CD4-positive, CD25-positive, alpha-beta regulatory T cell (primary cell): ENCODE results near the gene PALMD. TPM values are rescaled to one million over a fixed set of nuclear protein-coding genes. Genes with fewer than 3 reads are reported as not detected.

Experiments used
- ATAC-seq, 2 donors: fragments of 150-1000 bp; cut with Tn5 transposase; one replicate each; pipeline ENCODE4 v1.10.0; 2021; ENCODE audit warnings: low read depth in 2 of 2, moderate number of reproducible peaks in 2 of 2, moderate library complexity in 1 of 2
- DNase-seq, 3 donors: peaks; one replicate each; pipeline versions ENCODE4 v3.0.0 to v3.0.0-alpha.2; 2012 to 2022; ENCODE audit warnings: mixed read lengths in 1 of 3
- H3K27ac ChIP-seq: one replicate; pipeline ENCODE4 v1.7.0; 2013; ENCODE audit warnings: mild to moderate bottlenecking, low read length; ENCODE audit not compliant: insufficient read depth, poor library complexity, severe bottlenecking
- H3K27me3 ChIP-seq: one replicate; pipeline ENCODE4 v1.7.0; 2013; ENCODE audit warnings: low read length; ENCODE audit not compliant: control insufficient read depth, insufficient read depth
- H3K36me3 ChIP-seq: one replicate; pipeline ENCODE4 v1.7.0; 2013; ENCODE audit warnings: mild to moderate bottlenecking, low read length, moderate library complexity; ENCODE audit not compliant: control insufficient read depth, insufficient read depth
- H3K4me1 ChIP-seq: 2 replicates; pipeline ENCODE4 v1.7.0; 2013; ENCODE audit warnings: mild to moderate bottlenecking, low read length; ENCODE audit not compliant: insufficient read depth, control insufficient read depth, poor library complexity, severe bottlenecking
- H3K4me3 ChIP-seq: one replicate; pipeline ENCODE4 v1.7.0; 2013; ENCODE audit warnings: low read depth, mild to moderate bottlenecking, low read length, moderate library complexity
- H3K9me3 ChIP-seq, 2 experiments: 1 replicate in 1 of 2; 2 replicates in 1 of 2; pipeline ENCODE4 v1.7.0; 2013; ENCODE audit warnings: low read length in 2 of 2, mild to moderate bottlenecking in 1 of 2, moderate library complexity in 1 of 2; ENCODE audit not compliant: control insufficient read depth in 2 of 2
- H3K27ac Mint-ChIP-seq, 3 donors: one replicate each; pipeline ENCODE4 v1.8.0; 2020 to 2022; ENCODE audit warnings: mild to moderate bottlenecking in 3 of 3, mixed read lengths in 3 of 3, moderate library complexity in 2 of 3
- H3K27me3 Mint-ChIP-seq: one replicate; pipeline ENCODE4 v1.8.0; 2022; ENCODE audit warnings: mild to moderate bottlenecking, mixed read lengths
- H3K36me3 Mint-ChIP-seq: one replicate; pipeline ENCODE4 v1.8.0; 2020; ENCODE audit warnings: mixed read lengths
- H3K4me1 Mint-ChIP-seq, 4 donors: one replicate each; pipeline ENCODE4 v1.8.0; 2020 to 2022; ENCODE audit warnings: mixed read lengths in 4 of 4, mild to moderate bottlenecking in 1 of 4
- H3K4me3 Mint-ChIP-seq, 4 donors: one replicate each; pipeline ENCODE4 v1.8.0; 2020 to 2022; ENCODE audit warnings: mild to moderate bottlenecking in 4 of 4, mixed read lengths in 4 of 4, moderate library complexity in 3 of 4
- H3K9me3 Mint-ChIP-seq, 7 donors: one replicate each; pipeline ENCODE4 v1.8.0; 2020 to 2022; ENCODE audit warnings: mixed read lengths in 7 of 7, mild to moderate bottlenecking in 3 of 7, moderate library complexity in 2 of 7
- polyA plus RNA-seq, 4 donors: library from polyadenylated mRNA; unstranded; fragments of 300-500 nt; fragmentation: Illumina TruSeq; gene quantifications; one replicate each; pipeline ENCODE4 v1.2.3, GENCODE V29; 2021
- total RNA-seq: library from RNA; stranded (reverse); gene quantifications from one replicate; pipeline ENCODE4 v1.2.3, GENCODE V29; 2022

PALMD gene
- total and polyA plus RNA-seq, 5 donors from 2014 or later = not detected

DNA sequence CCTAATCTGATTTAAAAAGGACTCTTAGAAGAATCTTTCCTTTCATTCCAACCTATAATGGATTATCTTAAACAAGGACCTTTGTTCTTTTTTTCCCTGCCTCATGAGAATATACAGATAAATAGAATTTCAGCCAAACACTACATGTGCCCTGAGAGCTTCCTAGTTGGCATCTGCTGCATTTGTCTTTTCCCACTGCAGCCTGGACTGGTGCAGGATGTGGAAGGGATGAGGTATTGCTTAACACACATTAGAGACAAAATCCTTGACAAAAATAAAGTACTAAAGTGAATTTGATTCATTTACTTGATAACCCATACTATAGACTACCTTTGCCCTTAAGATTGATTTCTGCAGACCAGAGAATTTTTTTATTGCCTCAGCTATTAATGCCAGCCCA is 59.5 kb downstream of the PALMD start:
- Mint-ChIP-seq H3K36me3 (no peaks in the 10 kb centered on the region), H3K27me3 (peaks cover 20% of the 10 kb centered on the region), H3K4me3 (no peak overlapping the region), H3K9me3 (no peaks in the 10 kb centered on the region), H3K27ac (peak overlapping the region in 1 of 3 donors; percentile 27), H3K4me1 (peaks cover 6 to 17% (median 11%) of the 10 kb centered on the region in 4 donors)
- ATAC-seq (no peak), DNase-seq (no peak)
- Histone ChIP-seq H3K36me3 (no peaks in the 10 kb centered on the region), H3K4me3 (no peak overlapping the region), H3K27ac (no peak overlapping the region), H3K27me3 (peaks cover 6% of the 10 kb centered on the region), H3K9me3 (no peaks in the 10 kb centered on the region), H3K4me1 (peaks cover 13% of the 10 kb centered on the region)

DNA sequence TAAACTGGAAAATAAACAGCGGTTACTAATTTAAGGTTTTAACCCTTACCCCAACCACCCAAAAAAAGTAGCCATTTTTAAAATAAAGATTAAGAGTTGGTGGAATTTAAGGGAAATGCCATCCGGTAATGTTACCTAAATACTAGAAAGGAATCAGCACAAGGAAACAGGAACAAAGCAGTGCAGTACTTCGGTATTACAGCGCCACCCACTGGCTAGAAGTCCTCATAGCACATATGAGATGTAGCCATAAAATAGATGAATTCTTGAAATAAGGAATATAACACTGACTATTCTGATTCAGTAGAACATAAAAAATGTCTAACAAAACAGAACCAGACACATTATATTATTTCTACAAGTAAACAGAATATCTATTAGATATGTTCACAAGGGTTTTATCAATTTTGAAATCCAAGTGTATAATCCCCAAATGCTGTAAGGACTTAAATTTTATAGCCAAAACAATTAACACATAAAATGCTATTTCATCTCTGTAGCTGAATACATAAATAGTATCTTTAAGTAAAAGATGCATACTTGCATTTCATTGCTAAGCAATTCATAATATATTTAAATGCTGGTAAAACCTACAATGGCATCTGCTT is 61.7 kb downstream of the PALMD start:
- H3K4me1 ChIP-seq = peaks cover 13% of the 10 kb centered on the region
- no peaks in the 10 kb centered on the region for H3K27me3 ChIP-seq
- H3K36me3 Mint-ChIP-seq = no peaks in the 10 kb centered on the region
- no peaks in the 10 kb centered on the region for H3K9me3 ChIP-seq
- H3K9me3 Mint-ChIP-seq = no peaks in the 10 kb centered on the region
- DNase-seq (peak; percentile 24 to 70 (median 31)), ATAC-seq (peak in 1 of 2 donors; percentile 53)
- no peaks in the 10 kb centered on the region for H3K36me3 ChIP-seq
- H3K4me3 Mint-ChIP-seq = no peak overlapping the region
- H3K4me3 ChIP-seq = no peak overlapping the region
- peaks cover under 1% of the 10 kb centered on the region for H3K27me3 Mint-ChIP-seq
- no peak overlapping the region for H3K27ac ChIP-seq
- no peak overlapping the region for H3K27ac Mint-ChIP-seq
- peaks cover 7 to 17% (median 11%) of the 10 kb centered on the region in 4 donors for H3K4me1 Mint-ChIP-seq

DNA sequence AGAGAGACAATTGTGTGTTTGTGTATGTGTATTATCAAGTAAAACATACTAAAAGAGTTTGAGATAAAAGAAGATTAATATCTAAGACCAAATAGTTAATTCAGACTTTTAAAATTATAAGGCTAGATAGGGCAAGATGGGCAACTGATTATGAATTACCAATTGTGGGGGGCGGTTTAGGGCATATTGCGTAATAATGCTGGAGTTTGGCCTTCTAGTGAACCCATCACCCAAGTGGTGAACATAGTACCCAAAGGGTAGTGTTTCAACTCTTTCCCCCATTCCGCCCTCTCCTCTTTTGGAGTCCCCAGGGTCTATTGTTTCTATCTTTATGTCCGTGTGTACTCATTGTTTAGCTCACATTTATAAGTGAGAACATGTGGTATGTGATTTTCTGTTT is 65.1 kb downstream of the PALMD start:
- DNase-seq (no peak), ATAC-seq (no peak)
- peaks cover under 1% of the 10 kb centered on the region for H3K27me3 ChIP-seq
- no peaks in the 10 kb centered on the region for H3K27me3 Mint-ChIP-seq
- H3K9me3 ChIP-seq = no peaks in the 10 kb centered on the region
- no peak overlapping the region for H3K4me3 Mint-ChIP-seq
- H3K9me3 Mint-ChIP-seq = no peaks in the 10 kb centered on the region
- H3K36me3 ChIP-seq = no peaks in the 10 kb centered on the region
- H3K27ac ChIP-seq = no peak overlapping the region
- H3K27ac Mint-ChIP-seq = no peak overlapping the region
- peaks cover 0 to 3% (median 0%) of the 10 kb centered on the region in 4 donors for H3K4me1 Mint-ChIP-seq
- H3K4me1 ChIP-seq = no peaks in the 10 kb centered on the region
- H3K36me3 Mint-ChIP-seq = peaks cover 11% of the 10 kb centered on the region
- no peak overlapping the region for H3K4me3 ChIP-seq

DNA sequence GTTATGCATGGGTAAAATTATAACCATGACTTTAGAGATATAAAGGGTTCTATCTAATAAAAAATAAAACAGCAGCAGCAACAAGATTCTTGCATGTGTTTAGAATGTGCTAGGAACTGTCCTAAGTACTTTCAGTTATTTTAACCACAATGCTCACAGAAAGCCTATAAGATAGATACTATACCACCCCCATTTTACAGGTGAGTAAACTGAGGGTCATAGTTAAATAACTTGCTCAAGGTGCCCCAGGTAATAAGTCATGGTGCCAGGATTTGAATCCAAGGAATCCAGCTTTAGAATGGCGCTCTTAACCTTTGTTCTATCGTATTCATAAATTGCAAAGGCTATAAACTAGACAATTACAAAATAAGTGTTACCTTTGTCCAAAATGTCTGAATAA is 67.1 kb downstream of the PALMD start:
- DNase-seq (no peak), ATAC-seq (no peak)
- no peak overlapping the region for H3K27ac Mint-ChIP-seq
- no peaks in the 10 kb centered on the region for H3K4me1 ChIP-seq
- no peak overlapping the region for H3K27ac ChIP-seq
- H3K36me3 ChIP-seq = no peaks in the 10 kb centered on the region
- no peak overlapping the region for H3K4me3 ChIP-seq
- no peak overlapping the region for H3K4me3 Mint-ChIP-seq
- H3K27me3 Mint-ChIP-seq = no peaks in the 10 kb centered on the region
- no peaks in the 10 kb centered on the region for H3K9me3 Mint-ChIP-seq
- peaks cover 14% of the 10 kb centered on the region for H3K36me3 Mint-ChIP-seq
- H3K4me1 Mint-ChIP-seq = peaks cover 0 to 3% (median 0%) of the 10 kb centered on the region in 4 donors
- peaks cover 2% of the 10 kb centered on the region for H3K27me3 ChIP-seq
- H3K9me3 ChIP-seq = no peaks in the 10 kb centered on the region

DNA sequence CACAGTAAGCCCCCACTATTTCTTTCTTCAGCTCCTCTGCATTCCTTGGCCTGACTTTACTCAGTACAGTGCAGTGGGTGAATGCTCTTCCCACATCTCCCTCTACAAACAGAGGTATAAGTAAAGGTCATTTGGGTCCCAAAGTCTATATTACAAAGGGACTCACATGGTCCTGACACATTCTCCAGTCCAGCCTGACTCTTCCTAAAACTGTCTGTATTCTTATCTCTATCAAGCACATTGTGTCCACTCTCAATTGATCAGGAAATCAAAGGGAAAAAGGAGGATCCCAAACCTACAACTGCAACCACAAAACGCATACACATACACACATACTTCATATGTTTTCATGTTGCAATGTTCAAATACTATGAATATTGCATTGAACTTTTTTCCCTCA is 71.1 kb downstream of the PALMD start:
- Histone ChIP-seq H3K9me3 (no peaks in the 10 kb centered on the region), H3K27me3 (peaks cover 2% of the 10 kb centered on the region), H3K4me3 (no peak overlapping the region), H3K36me3 (no peaks in the 10 kb centered on the region), H3K27ac (no peak overlapping the region), H3K4me1 (no peaks in the 10 kb centered on the region)
- no peaks in the 10 kb centered on the region for H3K4me1 Mint-ChIP-seq
- no peak for DNase-seq
- H3K27ac Mint-ChIP-seq = no peak overlapping the region
- no peaks in the 10 kb centered on the region for H3K27me3 Mint-ChIP-seq
- no peak overlapping the region for H3K4me3 Mint-ChIP-seq
- ATAC-seq = no peak
- H3K36me3 Mint-ChIP-seq = peaks cover 14% of the 10 kb centered on the region
- no peaks in the 10 kb centered on the region for H3K9me3 Mint-ChIP-seq

DNA sequence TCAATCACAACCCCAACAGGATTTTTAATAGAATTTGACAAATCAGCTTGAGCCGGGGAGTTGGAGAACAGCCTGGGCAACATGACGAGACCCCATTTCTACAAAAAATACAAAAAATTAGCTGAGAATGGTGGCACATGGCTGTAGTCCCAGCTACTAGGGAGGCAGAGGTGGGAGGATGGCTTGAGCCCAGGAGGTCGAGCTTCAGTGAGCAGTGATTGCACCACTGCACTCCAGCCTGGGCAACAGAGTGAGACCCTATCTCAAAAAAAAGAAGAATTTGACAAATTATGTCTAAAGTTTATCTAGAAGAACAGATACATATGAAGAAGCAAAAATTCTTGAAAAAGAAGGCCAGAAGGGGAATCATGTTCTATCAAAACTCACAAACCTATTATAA is 77.3 kb downstream of the PALMD start:
- Histone ChIP-seq H3K27me3 (no peaks in the 10 kb centered on the region), H3K4me3 (no peak overlapping the region), H3K9me3 (no peaks in the 10 kb centered on the region), H3K27ac (no peak overlapping the region), H3K4me1 (no peaks in the 10 kb centered on the region), H3K36me3 (no peaks in the 10 kb centered on the region)
- H3K27me3 Mint-ChIP-seq = peaks cover 4% of the 10 kb centered on the region
- no peaks in the 10 kb centered on the region for H3K36me3 Mint-ChIP-seq
- no peaks in the 10 kb centered on the region for H3K4me1 Mint-ChIP-seq
- H3K27ac Mint-ChIP-seq = peak overlapping the region in 1 of 3 donors; percentile 35
- no peak overlapping the region for H3K4me3 Mint-ChIP-seq
- no peak for ATAC-seq
- no peaks in the 10 kb centered on the region for H3K9me3 Mint-ChIP-seq
- no peak for DNase-seq

DNA sequence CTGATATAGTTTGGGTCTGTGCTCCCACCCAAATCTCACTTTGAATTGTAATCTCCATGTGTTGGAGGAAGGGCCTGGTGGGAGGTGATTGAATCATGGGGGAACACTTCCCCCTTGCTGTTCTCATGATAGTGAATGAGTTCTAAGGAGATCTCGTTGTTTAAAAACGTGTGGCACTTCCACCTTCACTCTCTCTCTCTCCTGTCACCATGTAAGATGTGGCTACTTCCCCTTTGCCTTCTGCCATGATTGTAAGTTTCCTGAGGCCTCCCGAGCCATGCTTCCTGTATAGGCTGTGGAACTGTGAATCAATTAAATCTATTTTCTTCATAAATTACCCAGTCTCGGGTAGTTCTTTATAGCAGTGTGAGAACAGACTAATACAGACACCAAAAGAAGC is 80.1 kb downstream of the PALMD start:
- no peak for DNase-seq
- H3K9me3 Mint-ChIP-seq = no peaks in the 10 kb centered on the region

DNA sequence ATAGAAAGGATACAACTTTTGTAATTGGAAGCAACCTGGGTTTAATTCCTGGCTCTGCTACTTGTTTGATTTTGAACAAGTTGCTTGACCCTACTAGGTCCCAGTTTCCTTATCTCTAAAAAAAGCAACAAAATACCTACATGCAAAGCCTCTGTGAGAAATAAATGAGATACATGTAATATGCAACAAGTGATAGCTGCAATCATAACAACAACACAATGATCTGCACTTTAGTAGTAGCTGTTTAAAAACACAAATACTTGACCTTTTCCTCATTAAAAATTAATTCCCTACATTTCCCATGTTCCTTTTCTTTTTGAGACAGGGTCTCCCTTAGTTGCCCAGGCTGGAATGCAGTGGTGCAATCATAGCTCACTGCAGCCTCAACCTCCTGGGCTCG is 80.5 kb downstream of the PALMD start:
- peaks cover 4% of the 10 kb centered on the region for H3K27me3 Mint-ChIP-seq
- no peak overlapping the region for H3K27ac Mint-ChIP-seq
- Histone ChIP-seq H3K9me3 (no peaks in the 10 kb centered on the region), H3K27ac (no peak overlapping the region), H3K36me3 (no peaks in the 10 kb centered on the region), H3K27me3 (no peaks in the 10 kb centered on the region), H3K4me3 (no peak overlapping the region), H3K4me1 (no peaks in the 10 kb centered on the region)
- no peak overlapping the region for H3K4me3 Mint-ChIP-seq
- no peaks in the 10 kb centered on the region for H3K36me3 Mint-ChIP-seq
- H3K4me1 Mint-ChIP-seq = no peaks in the 10 kb centered on the region
- H3K9me3 Mint-ChIP-seq = no peaks in the 10 kb centered on the region
- DNase-seq (no peak), ATAC-seq (no peak)

More for the DNA sequence above, 80.1 kb downstream of the PALMD start:
- no peak overlapping the region for H3K27ac Mint-ChIP-seq
- no peak overlapping the region for H3K4me3 Mint-ChIP-seq
- H3K4me3 ChIP-seq = no peak overlapping the region
- H3K36me3 Mint-ChIP-seq = no peaks in the 10 kb centered on the region
- H3K27me3 ChIP-seq = no peaks in the 10 kb centered on the region
- no peak overlapping the region for H3K27ac ChIP-seq
- ATAC-seq = no peak
- no peaks in the 10 kb centered on the region for H3K9me3 ChIP-seq
- H3K27me3 Mint-ChIP-seq = peaks cover 4% of the 10 kb centered on the region
- no peaks in the 10 kb centered on the region for H3K36me3 ChIP-seq
- no peaks in the 10 kb centered on the region for H3K4me1 Mint-ChIP-seq
- no peaks in the 10 kb centered on the region for H3K4me1 ChIP-seq
